Measurements from ENCODE around the gene PTGES.

DNA sequence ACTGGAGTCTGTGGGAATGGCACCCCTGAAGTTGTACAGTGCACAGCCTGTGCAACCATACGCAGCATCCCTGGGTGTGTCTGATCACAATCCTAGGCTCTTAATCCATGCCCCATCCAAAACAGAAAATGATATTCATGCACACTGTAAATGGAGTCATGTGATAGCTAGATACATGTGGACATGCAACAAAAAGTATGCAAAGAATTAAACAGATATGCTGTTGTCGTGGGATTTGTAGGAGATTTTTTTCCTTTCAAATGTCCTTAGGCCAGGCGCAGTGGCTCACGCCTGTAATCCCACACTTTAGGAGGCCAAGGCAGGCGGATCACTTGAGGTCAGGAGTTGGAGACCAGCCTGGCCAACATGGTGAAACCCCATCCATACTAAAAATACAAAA is 51.3 kb downstream of the PTGES start:
- TF ChIP-seq, protein P1, sequence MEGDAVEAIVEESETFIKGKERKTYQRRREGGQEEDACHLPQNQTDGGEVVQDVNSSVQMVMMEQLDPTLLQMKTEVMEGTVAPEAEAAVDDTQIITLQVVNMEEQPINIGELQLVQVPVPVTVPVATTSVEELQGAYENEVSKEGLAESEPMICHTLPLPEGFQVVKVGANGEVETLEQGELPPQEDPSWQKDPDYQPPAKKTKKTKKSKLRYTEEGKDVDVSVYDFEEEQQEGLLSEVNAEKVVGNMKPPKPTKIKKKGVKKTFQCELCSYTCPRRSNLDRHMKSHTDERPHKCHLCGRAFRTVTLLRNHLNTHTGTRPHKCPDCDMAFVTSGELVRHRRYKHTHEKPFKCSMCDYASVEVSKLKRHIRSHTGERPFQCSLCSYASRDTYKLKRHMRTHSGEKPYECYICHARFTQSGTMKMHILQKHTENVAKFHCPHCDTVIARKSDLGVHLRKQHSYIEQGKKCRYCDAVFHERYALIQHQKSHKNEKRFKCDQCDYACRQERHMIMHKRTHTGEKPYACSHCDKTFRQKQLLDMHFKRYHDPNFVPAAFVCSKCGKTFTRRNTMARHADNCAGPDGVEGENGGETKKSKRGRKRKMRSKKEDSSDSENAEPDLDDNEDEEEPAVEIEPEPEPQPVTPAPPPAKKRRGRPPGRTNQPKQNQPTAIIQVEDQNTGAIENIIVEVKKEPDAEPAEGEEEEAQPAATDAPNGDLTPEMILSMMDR (IDR thresholded peaks at IDR 0.05), result no peak
- TF ChIP-seq EP300 (IDR thresholded peaks at IDR 0.05) (no peak), POLR2A (IDR thresholded peaks at IDR 0.05) (no peak), POLR2AphosphoS5 (IDR thresholded peaks at IDR 0.05) (no peak)

All from sigmoid colon (tissue), 4 donors.